Epithelial cell of esophagus (primary cell): Measurements from ENCODE around the gene AOC1.
"Not testable (repeated sequence)": the region's sequence is repeated elsewhere in the genome, so short reads cannot be mapped to it uniquely, and the experiment has no call there.

Experiments used
- DNase-seq: peaks from one replicate; pipeline ENCODE4 v3.0.0; 2010; ENCODE audit warnings: low read depth
- H3K4me3 ChIP-seq: 2 replicates; pipeline ENCODE4 v1.5.1; 2011; ENCODE audit warnings: mild to moderate bottlenecking, low read length, control low read depth
- CTCF ChIP-seq: IDR thresholded peaks from 2 replicates; pipeline ENCODE4 v1.5.1; 2011; ENCODE audit warnings: low read depth, mild to moderate bottlenecking, low read length, control low read depth, inconsistent platforms; ENCODE audit not compliant: insufficient read depth; ENCODE audit errors: missing control alignments

Gene AOC1

GRCh38 chr7:150902078-150903033 lies 50.0 kb downstream of the AOC1 start:
- TF ChIP-seq CTCF: no peak
- H3K4me3 ChIP-seq: no peak overlapping the region
- no peak for DNase-seq

GRCh38 chr7:150903606-150904005 lies 51.3 kb downstream of the AOC1 start:
- no peak for TF ChIP-seq CTCF
- peak; percentile 34 for DNase-seq
- no peak overlapping the region for H3K4me3 ChIP-seq

DNA sequence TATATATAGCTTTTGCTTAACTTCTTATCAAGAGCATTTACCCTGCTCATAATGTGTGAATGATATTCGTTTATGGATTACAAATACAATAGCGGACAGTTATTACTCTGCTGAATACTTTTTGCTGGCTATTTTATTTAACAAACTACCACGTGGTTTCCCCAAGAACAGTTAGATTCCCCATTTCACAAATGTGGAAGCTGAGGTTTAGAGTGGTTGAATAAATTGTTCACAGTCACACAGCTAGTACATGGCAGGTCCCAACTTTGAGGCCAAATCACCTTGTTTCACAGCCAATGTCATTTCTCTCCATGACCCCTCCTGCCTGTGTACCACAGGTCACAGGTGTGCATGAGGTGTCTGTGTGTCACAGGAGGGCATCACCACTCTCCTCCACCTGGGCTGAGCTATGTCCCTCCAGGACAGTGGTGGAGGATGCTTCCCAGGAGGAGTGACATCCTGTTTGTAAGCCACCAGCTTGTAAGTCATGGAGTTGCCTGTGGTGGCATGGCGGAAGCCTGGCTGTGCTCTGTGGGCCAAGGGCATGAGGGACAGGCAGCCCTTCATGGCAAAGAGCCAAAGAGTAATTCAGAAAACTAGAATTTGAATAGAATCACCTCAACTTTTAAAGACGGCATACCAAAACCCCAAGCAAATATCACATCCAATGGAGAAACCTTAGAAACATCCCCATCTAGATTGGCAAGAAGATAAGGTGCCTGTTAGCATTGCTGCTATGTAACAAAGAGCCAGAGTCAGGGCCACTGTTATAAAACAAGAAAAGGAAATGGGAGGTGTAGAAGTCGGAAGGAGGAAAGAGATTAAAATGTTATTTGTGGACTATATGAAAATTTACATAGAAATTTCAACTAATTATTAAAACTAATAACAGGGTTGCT lies 51.9 kb downstream of the AOC1 start:
- no peak for DNase-seq
- no peak overlapping the region for H3K4me3 ChIP-seq
- no peak for TF ChIP-seq CTCF

DNA sequence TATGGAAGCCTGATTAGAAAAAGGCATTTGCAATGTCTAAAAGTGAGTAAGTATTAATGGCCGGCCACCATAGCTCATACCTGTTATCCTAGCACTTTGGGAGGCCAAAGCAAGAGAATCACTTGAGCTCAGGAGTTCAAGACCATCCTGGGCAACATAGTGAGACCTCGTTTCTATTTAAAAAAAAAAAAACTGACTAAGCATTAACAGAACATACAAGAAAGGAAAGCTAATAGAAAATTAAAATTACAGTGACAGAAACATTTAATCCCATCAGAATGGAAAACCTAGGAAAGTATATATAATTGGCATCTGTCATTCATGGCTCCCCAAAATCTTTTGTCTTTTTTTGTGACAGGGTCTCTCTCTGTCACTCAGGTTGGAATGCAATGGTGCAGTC lies 55.9 kb downstream of the AOC1 start:
- DNase-seq: no peak
- H3K4me3 ChIP-seq: no peak overlapping the region
- no peak for TF ChIP-seq CTCF

GRCh38 chr7:150909200-150909995 lies 57.1 kb downstream of the AOC1 start:
- DNase-seq: no peak
- H3K4me3 ChIP-seq: no peak overlapping the region
- TF ChIP-seq CTCF: no peak

GRCh38 chr7:150910305-150910995 lies 58.1 kb downstream of the AOC1 start:
- DNase-seq, H3K4me3 ChIP-seq: not testable (repeated sequence)
